ENCODE results near the gene GORASP1.

DNA sequence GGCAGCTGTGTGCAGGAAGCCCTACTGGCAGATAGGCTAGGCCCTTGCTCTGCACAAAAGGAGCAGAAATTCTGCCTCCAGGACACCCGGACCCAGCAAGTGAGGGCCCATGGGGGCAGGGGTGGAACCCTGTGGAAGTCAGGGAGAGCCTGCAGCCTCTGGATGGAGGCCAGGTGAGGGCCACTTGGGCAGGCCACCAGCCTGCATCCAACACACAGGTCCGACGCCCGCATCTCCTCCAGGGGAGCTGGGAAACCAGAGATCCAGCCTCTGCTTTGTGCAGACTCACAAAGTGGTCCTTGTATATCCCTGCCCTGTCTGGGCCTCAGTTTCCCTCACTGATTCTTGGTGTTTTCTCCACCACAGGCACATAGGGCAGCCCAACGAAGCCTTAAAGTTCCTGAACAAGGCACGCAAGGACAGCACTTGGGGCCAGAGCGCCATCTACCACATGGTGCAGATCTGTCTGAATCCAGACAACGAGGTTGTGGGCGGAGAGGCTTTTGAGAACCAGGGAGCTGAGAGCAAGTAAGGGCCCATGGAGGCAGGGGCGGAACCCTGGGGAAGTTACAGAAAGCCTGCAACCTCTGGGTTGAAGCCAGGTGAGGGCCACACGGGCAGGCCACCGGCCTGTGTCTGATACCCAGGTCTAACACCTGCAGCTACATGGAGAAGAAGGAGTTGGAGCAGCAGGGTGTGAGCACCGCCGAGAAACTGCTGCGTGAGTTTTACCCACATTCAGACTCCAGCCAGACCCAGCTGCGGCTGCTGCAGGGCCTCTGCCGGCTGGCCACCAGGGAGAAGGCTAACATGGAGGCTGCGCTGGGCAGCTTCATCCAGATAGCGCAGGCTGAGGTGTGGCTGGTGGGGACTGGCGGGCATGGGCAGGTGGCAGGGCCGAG is 29.4 kb upstream of the GORASP1 start:
- TF ChIP-seq ZNF202 (tag by site-specific recombination; IDR thresholded peaks at IDR 0.05; ENCODE audit: borderline replicate concordance) (no peak), ZBTB1 (tag by site-specific recombination; IDR thresholded peaks at IDR 0.05) (no peak), ZNF549 (tag by site-specific recombination; IDR thresholded peaks at IDR 0.05) (no peak), ZFP41 (tag by site-specific recombination; IDR thresholded peaks at IDR 0.05; ENCODE audit: borderline replicate concordance) (no peak), ZNF354C (tag by site-specific recombination; IDR thresholded peaks at IDR 0.05; ENCODE audit: borderline replicate concordance, low read depth) (no peak), MYNN (tag by site-specific recombination; IDR thresholded peaks at IDR 0.05; ENCODE audit: borderline replicate concordance) (no peak), GLI2 (tag by site-specific recombination; IDR thresholded peaks at IDR 0.05; ENCODE audit: borderline replicate concordance, low read depth) (no peak), SP3 (tag by site-specific recombination; IDR thresholded peaks at IDR 0.05) (no peak)
- TF ChIP-seq, protein P1, sequence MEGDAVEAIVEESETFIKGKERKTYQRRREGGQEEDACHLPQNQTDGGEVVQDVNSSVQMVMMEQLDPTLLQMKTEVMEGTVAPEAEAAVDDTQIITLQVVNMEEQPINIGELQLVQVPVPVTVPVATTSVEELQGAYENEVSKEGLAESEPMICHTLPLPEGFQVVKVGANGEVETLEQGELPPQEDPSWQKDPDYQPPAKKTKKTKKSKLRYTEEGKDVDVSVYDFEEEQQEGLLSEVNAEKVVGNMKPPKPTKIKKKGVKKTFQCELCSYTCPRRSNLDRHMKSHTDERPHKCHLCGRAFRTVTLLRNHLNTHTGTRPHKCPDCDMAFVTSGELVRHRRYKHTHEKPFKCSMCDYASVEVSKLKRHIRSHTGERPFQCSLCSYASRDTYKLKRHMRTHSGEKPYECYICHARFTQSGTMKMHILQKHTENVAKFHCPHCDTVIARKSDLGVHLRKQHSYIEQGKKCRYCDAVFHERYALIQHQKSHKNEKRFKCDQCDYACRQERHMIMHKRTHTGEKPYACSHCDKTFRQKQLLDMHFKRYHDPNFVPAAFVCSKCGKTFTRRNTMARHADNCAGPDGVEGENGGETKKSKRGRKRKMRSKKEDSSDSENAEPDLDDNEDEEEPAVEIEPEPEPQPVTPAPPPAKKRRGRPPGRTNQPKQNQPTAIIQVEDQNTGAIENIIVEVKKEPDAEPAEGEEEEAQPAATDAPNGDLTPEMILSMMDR (tag by site-specific recombination; IDR thresholded peaks at IDR 0.05): no peak
- TF ChIP-seq, protein P2, sequence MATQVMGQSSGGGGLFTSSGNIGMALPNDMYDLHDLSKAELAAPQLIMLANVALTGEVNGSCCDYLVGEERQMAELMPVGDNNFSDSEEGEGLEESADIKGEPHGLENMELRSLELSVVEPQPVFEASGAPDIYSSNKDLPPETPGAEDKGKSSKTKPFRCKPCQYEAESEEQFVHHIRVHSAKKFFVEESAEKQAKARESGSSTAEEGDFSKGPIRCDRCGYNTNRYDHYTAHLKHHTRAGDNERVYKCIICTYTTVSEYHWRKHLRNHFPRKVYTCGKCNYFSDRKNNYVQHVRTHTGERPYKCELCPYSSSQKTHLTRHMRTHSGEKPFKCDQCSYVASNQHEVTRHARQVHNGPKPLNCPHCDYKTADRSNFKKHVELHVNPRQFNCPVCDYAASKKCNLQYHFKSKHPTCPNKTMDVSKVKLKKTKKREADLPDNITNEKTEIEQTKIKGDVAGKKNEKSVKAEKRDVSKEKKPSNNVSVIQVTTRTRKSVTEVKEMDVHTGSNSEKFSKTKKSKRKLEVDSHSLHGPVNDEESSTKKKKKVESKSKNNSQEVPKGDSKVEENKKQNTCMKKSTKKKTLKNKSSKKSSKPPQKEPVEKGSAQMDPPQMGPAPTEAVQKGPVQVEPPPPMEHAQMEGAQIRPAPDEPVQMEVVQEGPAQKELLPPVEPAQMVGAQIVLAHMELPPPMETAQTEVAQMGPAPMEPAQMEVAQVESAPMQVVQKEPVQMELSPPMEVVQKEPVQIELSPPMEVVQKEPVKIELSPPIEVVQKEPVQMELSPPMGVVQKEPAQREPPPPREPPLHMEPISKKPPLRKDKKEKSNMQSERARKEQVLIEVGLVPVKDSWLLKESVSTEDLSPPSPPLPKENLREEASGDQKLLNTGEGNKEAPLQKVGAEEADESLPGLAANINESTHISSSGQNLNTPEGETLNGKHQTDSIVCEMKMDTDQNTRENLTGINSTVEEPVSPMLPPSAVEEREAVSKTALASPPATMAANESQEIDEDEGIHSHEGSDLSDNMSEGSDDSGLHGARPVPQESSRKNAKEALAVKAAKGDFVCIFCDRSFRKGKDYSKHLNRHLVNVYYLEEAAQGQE (tag by site-specific recombination; IDR thresholded peaks at IDR 0.05): no peak
